GM12891 (cell line): Measurements from ENCODE around the gene ST7.

Experiments
- PAX5 ChIP-seq: IDR thresholded peaks from 2 replicates; pipeline ENCODE4 v1.6.1; 2011; ENCODE audit warnings: low read length, moderate library complexity, mild to moderate bottlenecking; ENCODE audit not compliant: insufficient read depth, severe bottlenecking
- POLR2A ChIP-seq: IDR thresholded peaks from 2 replicates; pipeline ENCODE4 v1.6.1; 2011; ENCODE audit warnings: low read depth, low read length, control low read depth
- POLR2AphosphoS5 ChIP-seq: IDR thresholded peaks from 2 replicates; pipeline ENCODE4 v1.6.1; 2011; ENCODE audit warnings: low read depth, low read length, control low read depth
- POU2F2 ChIP-seq: IDR thresholded peaks from 2 replicates; pipeline ENCODE4 v1.6.1; 2011; ENCODE audit warnings: low read depth, mild to moderate bottlenecking, control low read depth, low read length, moderate library complexity
- SPI1 ChIP-seq: IDR thresholded peaks from 2 replicates; pipeline ENCODE4 v1.6.1; 2011; ENCODE audit warnings: low read depth, low read length, control low read depth
- TAF1 ChIP-seq: IDR thresholded peaks from 2 replicates; pipeline ENCODE4 v1.6.1; 2011; ENCODE audit warnings: low read depth, low read length, control low read depth

DNA sequence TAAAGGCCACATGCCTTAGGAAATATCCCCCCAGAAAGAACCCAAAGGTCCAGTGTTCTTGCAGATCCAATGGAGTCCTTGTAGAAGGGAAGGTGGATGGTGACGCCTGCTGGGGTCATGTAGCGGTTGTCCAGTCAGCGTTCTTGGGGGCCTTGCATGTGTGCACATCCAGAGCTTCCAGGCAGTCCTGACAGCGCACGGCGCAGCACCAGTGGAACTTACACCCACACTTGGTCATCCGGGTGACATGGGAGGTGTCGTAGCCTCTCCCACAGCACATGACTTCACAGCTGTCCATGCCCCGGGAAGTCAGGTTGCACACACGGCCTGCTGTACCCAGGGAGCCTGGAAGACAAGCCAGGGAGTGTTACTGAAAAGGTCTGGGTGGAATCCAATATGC, 324.7 kb downstream of the ST7 start:
- TF ChIP-seq POLR2A (no peak), TAF1 (no peak), POLR2AphosphoS5 (no peak), PAX5 (no peak), POU2F2 (no peak), SPI1 (no peak)
